H1 (cell line): ENCODE results near the gene ZNF304. TPM values are rescaled to one million over a fixed set of nuclear protein-coding genes. Genes with fewer than 3 reads are reported as not detected.

Source experiments
- ASH2L ChIP-seq: fragments of 200-600, 300-600 bp; sonication (generic); IDR thresholded peaks from one replicate; pipeline ENCODE4 v1.7.1; 2017; ENCODE audit warnings: low read length
- KDM1A ChIP-seq: fragments of 200-600, 300-600 bp; sonication (generic); IDR thresholded peaks from 2 replicates; pipeline ENCODE4 v1.7.1; 2016; ENCODE audit warnings: mild to moderate bottlenecking, low read length, borderline replicate concordance
- NRF1 ChIP-seq: IDR thresholded peaks from 2 replicates; pipeline ENCODE4 v1.6.1; 2011; ENCODE audit warnings: mild to moderate bottlenecking, low read depth, low read length, improper control_type of control experiment
- polyA plus RNA-seq, 7 experiments: library from polyadenylated mRNA; depleted of rRNA in 3 of 7; stranded (reverse) in 5 of 7; unstranded in 2 of 7; fragments of >200 nt in 5 of 7; fragments of 200-250 nt in 2 of 7; gene quantifications; 1 replicate in 5 of 7; 2 replicates in 1 of 7; 4 replicates in 1 of 7; pipeline versions ENCODE4 v1.2.1 to v1.2.3, GENCODE V29; 2011 to 2013; ENCODE audit warnings: missing spikeins in 2 of 7, mixed read lengths in 2 of 7
- total RNA-seq: library from RNA; stranded (reverse); fragmentation: NEBNext Ultra II Directional; extraction: Animal tissue kit (Norgen Biotek cat#: 25700); gene quantifications from 2 replicates; pipeline ENCODE4 v1.2.1, GENCODE V29; 2021
- TF ChIP-seq, protein P1 (sequence below): IDR thresholded peaks from 2 replicates; pipeline ENCODE4 v1.6.1; 2011; ENCODE audit warnings: low read depth, mild to moderate bottlenecking, low read length; ENCODE audit not compliant: insufficient read depth

ZNF304 gene
- total and polyA plus RNA-seq, 2 of the 8 experiments (the other 6 are each of a cell fraction or from before 2014, with no cell fraction given): 4.3 to 10.5 TPM

GRCh38 chr19:57359300-57359699, 8.2 kb downstream of the ZNF304 start (continued):
- TF ChIP-seq, protein P1, sequence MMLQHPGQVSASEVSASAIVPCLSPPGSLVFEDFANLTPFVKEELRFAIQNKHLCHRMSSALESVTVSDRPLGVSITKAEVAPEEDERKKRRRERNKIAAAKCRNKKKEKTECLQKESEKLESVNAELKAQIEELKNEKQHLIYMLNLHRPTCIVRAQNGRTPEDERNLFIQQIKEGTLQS: no peak
- no peak for TF ChIP-seq ASH2L
- TF ChIP-seq NRF1: no peak
- TF ChIP-seq KDM1A: no peak
